GM12872 (cell line): ENCODE data around the gene OSBPL7.

ENCODE experiments used
- CTCF ChIP-seq: IDR thresholded peaks from 3 replicates; pipeline ENCODE4 v1.5.1; 2011; ENCODE audit warnings: low read depth, mild to moderate bottlenecking, low read length, moderate library complexity; ENCODE audit not compliant: insufficient read depth

OSBPL7 gene

GRCh38 chr17:47801906-47802305, 19.7 kb downstream of the OSBPL7 start:
- no peak for TF ChIP-seq CTCF

DNA sequence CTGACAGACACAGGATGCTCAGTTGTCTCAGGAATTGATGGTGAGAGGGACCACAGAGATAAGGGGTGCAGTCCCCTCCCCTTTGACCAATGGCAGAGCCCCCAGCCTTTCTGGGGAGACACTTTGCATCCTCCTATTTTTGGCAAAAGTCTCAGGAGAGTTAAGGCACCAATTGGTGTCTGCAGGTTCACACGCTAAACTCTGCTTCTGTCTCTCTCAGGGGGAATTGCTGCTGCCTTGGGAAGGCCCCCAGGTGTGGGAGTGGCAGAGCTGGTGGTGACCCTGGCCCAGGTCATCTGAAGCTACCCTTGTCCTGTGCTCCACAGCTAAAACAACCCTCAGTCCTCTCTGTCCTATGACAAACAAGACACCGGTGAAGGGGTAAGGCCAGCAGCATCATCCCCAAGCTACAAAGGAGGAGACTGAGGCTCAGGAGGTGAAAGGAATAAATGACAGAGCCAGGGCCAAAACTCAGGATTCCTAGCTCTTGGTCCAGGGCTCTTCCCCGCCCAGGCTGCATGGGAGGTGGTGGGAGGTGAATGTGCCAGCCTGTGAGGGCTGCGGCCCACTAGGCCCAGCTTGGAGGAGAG, 20.3 kb downstream of the OSBPL7 start:
- no peak for TF ChIP-seq CTCF

GRCh38 chr17:47800686-47801085, 20.9 kb downstream of the OSBPL7 start:
- no peak for TF ChIP-seq CTCF

DNA sequence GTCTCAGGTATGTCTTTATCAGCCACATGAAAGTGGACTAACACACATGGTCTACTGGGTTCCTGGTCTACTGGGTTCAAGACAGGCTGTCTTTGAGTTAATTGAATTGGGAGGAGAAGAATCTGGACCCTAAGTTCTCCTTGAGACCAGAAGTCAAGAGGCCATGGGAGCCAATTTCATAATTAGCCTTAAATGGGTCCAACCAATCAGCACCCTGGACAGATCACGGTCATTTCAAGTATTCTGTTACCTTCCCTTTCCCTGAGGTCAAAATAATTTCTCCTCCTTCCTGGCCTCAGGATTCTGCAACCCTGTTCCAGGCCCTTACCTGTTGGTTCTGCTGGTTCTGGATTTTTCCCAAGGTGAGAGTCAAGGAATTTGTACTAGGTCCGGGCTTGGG, 23.8 kb downstream of the OSBPL7 start:
- TF ChIP-seq CTCF = no peak

DNA sequence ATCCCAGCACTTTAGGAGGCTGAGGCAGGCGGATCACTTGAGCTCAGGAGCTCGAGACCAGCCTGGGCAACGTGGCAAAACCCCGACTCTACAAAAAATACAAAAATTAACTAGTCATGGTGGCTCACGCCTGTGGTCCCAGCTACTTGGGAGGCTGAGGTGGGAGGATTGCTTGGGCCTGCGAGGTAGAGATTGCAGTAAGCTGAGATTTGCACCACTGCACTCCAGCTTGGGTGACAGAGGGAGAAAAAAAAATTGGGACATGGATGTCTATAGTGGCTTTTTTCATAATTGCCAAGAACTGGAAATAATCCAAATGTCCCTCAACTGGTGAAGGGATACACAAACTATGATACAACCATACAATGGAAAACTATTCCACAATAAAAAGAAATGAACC, 28.6 kb downstream of the OSBPL7 start:
- no peak for TF ChIP-seq CTCF

- no peak for TF ChIP-seq CTCF
Measured at GRCh38 chr17:47792457-47792856, 29.1 kb downstream of the OSBPL7 start.

DNA sequence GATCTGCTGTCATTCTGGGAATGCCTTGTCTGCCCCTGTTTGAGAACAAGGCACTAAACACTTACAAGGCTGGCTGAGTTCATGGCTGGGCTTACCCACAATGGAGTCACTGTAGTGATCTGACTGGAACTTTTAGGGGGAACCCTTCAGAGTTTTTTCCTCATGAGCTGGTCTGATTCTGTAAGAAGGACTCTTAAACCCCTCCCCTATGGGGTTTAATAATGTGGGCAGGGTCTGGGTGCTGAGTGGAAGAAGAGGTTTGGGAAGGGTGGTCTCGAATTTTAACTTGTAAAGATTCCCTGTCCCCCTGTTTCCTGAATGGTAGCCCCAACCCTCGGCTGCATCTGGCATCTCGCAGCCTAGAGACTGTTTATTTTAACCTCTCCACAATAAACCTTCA, 30.6 kb downstream of the OSBPL7 start:
- no peak for TF ChIP-seq CTCF
